HFFc6 (cell line): ENCODE data around the gene SENP1. TPM values are rescaled to one million over a fixed set of nuclear protein-coding genes. Genes with fewer than 3 reads are reported as not detected.

Source experiments
- DNase-seq: peaks from one replicate; pipeline ENCODE4 v3.0.0-alpha.2; 2018
- H3K27ac Mint-ChIP-seq: 2 replicates; pipeline ENCODE4 v1.8.0; 2020; ENCODE audit warnings: mild to moderate bottlenecking, mixed read lengths
- H3K27me3 Mint-ChIP-seq: 2 replicates; pipeline ENCODE4 v1.8.0; 2021; ENCODE audit warnings: mild to moderate bottlenecking, moderate library complexity, mixed read lengths; ENCODE audit not compliant: insufficient read depth
- H3K36me3 Mint-ChIP-seq: 2 replicates; pipeline ENCODE4 v1.8.0; 2021; ENCODE audit warnings: low read depth, mixed read lengths
- H3K4me1 Mint-ChIP-seq: 2 replicates; pipeline ENCODE4 v1.8.0; 2020; ENCODE audit warnings: low read depth, mixed read lengths
- H3K4me3 Mint-ChIP-seq: 2 replicates; pipeline ENCODE4 v1.8.0; 2020; ENCODE audit warnings: mild to moderate bottlenecking, moderate library complexity, mixed read lengths
- H3K9me3 Mint-ChIP-seq: 2 replicates; pipeline ENCODE4 v1.8.0; 2020; ENCODE audit warnings: mild to moderate bottlenecking, mixed read lengths
- microRNA-seq: library from miRNA; unstranded; fragments of <30 nt; microRNA quantifications from one replicate; pipeline ENCODE4, GENCODE V29; 2019
- total RNA-seq, 6 experiments: library from RNA; stranded (reverse); fragmentation: NEBNext Ultra II Directional; extraction: Animal tissue kit (Norgen Biotek cat#: 25700); gene quantifications; 2 replicates in 1 of 6; 3 replicates in 5 of 6; pipeline ENCODE4 v1.2.3, GENCODE V29; 2021
- TF ChIP-seq, protein P1 (sequence below): fragments of 200-600 bp; sonication (generic); IDR thresholded peaks from 2 replicates; pipeline ENCODE4 v1.5.0; 2021; ENCODE audit warnings: antibody characterized with exemption, mild to moderate bottlenecking

The SENP1 gene
- total RNA-seq, 6 experiments from 2014 or later = 13.3 to 24.7 (median 17.2) TPM

DNA sequence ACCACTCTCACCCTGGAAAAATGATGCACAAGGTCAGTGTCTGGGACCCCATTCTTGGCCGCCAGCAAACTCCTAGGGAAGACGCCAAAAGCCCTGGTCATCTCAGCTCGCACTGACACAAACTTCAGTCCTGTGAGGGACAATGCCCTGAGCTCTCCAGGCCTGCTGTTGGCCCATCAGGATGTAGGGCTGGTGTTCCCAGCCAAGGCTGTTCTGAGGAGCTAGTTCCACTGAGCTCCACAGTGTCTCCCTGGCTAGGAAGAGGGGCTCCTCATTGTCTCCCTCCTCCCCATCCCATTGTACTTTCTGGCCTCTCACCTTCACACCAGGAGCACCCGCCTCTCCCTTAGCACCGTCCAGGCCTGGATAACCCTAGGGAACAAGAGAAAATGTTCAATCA, 112.4 kb downstream of the SENP1 start:
- no peak for DNase-seq
- Mint-ChIP-seq H3K36me3 (no peaks in the 10 kb centered on the region), H3K9me3 (no peaks in the 10 kb centered on the region), H3K4me3 (no peak overlapping the region), H3K27ac (no peak overlapping the region), H3K4me1 (peaks cover 14% of the 10 kb centered on the region; the same call in 1 of the 2 replicates), H3K27me3 (peaks cover 32% of the 10 kb centered on the region)
- TF ChIP-seq, protein P1, sequence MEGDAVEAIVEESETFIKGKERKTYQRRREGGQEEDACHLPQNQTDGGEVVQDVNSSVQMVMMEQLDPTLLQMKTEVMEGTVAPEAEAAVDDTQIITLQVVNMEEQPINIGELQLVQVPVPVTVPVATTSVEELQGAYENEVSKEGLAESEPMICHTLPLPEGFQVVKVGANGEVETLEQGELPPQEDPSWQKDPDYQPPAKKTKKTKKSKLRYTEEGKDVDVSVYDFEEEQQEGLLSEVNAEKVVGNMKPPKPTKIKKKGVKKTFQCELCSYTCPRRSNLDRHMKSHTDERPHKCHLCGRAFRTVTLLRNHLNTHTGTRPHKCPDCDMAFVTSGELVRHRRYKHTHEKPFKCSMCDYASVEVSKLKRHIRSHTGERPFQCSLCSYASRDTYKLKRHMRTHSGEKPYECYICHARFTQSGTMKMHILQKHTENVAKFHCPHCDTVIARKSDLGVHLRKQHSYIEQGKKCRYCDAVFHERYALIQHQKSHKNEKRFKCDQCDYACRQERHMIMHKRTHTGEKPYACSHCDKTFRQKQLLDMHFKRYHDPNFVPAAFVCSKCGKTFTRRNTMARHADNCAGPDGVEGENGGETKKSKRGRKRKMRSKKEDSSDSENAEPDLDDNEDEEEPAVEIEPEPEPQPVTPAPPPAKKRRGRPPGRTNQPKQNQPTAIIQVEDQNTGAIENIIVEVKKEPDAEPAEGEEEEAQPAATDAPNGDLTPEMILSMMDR = no peak

Small RNA genes lying within 50 kb of the gene (microRNA-seq; reads per million reads assigned to microRNA genes)
- gene MIR6505 = 3.9 reads per million

Other genes with a start within 250 kb of the SENP1 start
- gene VDR, start 201.1 kb downstream of the SENP1 start, total RNA-seq = 10 to 100 TPM in 3 of 6 experiments, 1 to 10 TPM in 3; 8.4 to 14.8 (median 10.1) TPM
- 100 to 1,000 TPM in 5 of 6 experiments, 10 to 100 TPM in 1; 87.8 to 123 (median 107) TPM for gene TMEM106C, start 142.5 kb downstream of the SENP1 start, total RNA-seq
- not detected for gene COL2A1, start 101.6 kb downstream of the SENP1 start, total RNA-seq
- gene PFKM, start 13.3 kb upstream of the SENP1 start, total RNA-seq = 10 to 100 TPM; 67.7 to 87.1 (median 73.3) TPM
- 10 to 100 TPM; 30.9 to 41.8 (median 34.6) TPM for gene ASB8, start 51.4 kb upstream of the SENP1 start, total RNA-seq
- gene CCDC184, start 77.6 kb upstream of the SENP1 start, total RNA-seq = under 1 TPM; 0.45 to 0.86 (median 0.59) TPM
- not detected for gene OR10AD1, start 97.2 kb upstream of the SENP1 start, total RNA-seq
- 1 to 10 TPM; 4.2 to 6.4 (median 5.2) TPM for gene ZNF641, start 244.8 kb upstream of the SENP1 start, total RNA-seq